Measurements from ENCODE around the gene CENPQ.

DNA sequence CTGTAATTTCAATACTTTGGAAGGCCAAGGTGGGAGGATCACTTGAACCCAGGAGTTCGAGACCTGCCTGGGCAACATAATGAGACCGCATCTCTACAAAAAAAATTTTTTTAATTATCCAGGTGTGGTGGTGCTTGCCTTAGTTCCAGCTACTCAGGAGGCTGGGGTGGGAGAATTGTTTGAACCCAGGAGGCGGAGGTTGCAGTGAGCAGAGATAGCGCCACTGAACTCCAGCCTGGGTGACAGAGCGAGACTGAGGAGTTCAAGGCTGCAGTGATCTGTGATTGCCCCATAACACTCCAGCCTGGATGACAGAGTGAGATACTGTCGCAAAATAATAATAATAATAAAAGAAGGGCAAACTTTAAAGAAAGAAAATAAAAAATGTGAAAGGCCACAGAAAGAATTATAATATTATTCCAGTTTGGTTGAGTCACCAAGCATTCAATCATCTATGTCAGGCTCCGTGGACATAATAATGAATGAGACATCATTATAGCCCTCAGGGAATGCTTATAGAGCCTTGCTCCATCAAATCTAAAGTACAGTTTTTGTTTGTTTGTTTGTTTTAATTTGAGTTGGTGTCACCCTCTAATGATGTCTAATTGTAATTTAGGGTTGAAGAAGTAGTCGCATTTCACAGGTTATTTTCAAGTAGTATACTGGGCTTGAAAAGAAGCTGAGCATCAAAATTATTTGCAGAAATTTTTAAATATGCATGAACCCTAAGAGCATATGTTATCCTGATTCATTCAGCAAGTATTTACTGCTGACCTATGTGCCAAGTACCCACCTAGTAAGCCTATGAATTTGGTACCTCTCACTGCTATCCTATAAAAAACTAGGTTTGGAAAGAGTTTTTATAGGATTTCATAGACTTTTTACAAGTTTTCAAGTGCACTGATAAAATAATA is 51.7 kb downstream of the CENPQ start:
- TF ChIP-seq EZH2 (IDR thresholded peaks at IDR 0.05; ENCODE audit: low read depth) = no peak
- TF ChIP-seq, protein P1, sequence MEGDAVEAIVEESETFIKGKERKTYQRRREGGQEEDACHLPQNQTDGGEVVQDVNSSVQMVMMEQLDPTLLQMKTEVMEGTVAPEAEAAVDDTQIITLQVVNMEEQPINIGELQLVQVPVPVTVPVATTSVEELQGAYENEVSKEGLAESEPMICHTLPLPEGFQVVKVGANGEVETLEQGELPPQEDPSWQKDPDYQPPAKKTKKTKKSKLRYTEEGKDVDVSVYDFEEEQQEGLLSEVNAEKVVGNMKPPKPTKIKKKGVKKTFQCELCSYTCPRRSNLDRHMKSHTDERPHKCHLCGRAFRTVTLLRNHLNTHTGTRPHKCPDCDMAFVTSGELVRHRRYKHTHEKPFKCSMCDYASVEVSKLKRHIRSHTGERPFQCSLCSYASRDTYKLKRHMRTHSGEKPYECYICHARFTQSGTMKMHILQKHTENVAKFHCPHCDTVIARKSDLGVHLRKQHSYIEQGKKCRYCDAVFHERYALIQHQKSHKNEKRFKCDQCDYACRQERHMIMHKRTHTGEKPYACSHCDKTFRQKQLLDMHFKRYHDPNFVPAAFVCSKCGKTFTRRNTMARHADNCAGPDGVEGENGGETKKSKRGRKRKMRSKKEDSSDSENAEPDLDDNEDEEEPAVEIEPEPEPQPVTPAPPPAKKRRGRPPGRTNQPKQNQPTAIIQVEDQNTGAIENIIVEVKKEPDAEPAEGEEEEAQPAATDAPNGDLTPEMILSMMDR (conservative IDR thresholded peaks at IDR 0.05) = no peak

All from PC-9 (cell line).